Endothelial cell of umbilical vein (primary cell): ENCODE data around the gene CLIP2.

ENCODE experiments used
- CTCF ChIP-seq, 2 donors: IDR thresholded peaks; 1 replicate in 1 of 2; 2 replicates in 1 of 2; pipeline ENCODE4 v1.5.1; 2011; ENCODE audit warnings: low read length in 2 of 2, mild to moderate bottlenecking in 2 of 2, moderate library complexity in 2 of 2, control low read depth in 1 of 2, inconsistent platforms in 1 of 2, low read depth in 1 of 2; ENCODE audit not compliant: insufficient read depth in 1 of 2; ENCODE audit errors: extremely low read depth in 1 of 2
- EZH2 ChIP-seq: IDR thresholded peaks from 2 replicates; pipeline ENCODE4 v1.6.1; 2012; ENCODE audit warnings: borderline replicate concordance, low read depth, mild to moderate bottlenecking, moderate library complexity, low read length, inconsistent platforms; ENCODE audit not compliant: severe bottlenecking
- POLR2AphosphoS5 ChIP-seq: IDR thresholded peaks from 2 replicates; pipeline ENCODE4 v1.6.1; 2012; ENCODE audit warnings: low read depth, mild to moderate bottlenecking, control low read depth, low read length, moderate library complexity; ENCODE audit not compliant: insufficient read depth

GRCh38 chr7:74320645-74321221 lies 31.5 kb downstream of the CLIP2 start:
- no peak for TF ChIP-seq EZH2
- TF ChIP-seq CTCF (IDR thresholded peaks at IDR 0.05; ENCODE audit: extremely low read depth in 1 of 2, insufficient read depth in 1 of 2, low read depth in 1 of 2, low read length in 2 of 2), result no peak
- TF ChIP-seq POLR2AphosphoS5, result no peak
